NT2/D1 (cell line): ENCODE results near the gene C1QTNF3.

ENCODE experiments used
- SUZ12 ChIP-seq: IDR thresholded peaks from 2 replicates; pipeline ENCODE4 v1.6.1; 2011; ENCODE audit not compliant: insufficient read length, insufficient read depth; ENCODE audit errors: extremely low read depth
- YY1 ChIP-seq: IDR thresholded peaks from 2 replicates; pipeline ENCODE4 v1.6.1; 2011; ENCODE audit not compliant: insufficient read length, insufficient read depth
- ZNF274 ChIP-seq: IDR thresholded peaks from 2 replicates; pipeline ENCODE4 v1.6.1; 2011; ENCODE audit warnings: mild to moderate bottlenecking, low read depth, low read length

GRCh38 chr5:33973271-33973670 lies 69.7 kb downstream of the C1QTNF3 start:
- TF ChIP-seq SUZ12 (no peak), YY1 (no peak), ZNF274 (no peak)
